Sigmoid colon (tissue), 7 donors: ENCODE measurements around the gene NPPC. TPM values are rescaled to one million over a fixed set of nuclear protein-coding genes. Genes with fewer than 3 reads are reported as not detected.
A peak's percentile ranks its signal among the peaks of the same experiment; 100 is the strongest.
"Not testable (repeated sequence)": the region's sequence is repeated elsewhere in the genome, so short reads cannot be mapped to it uniquely, and the experiment has no call there.

Experiments used
- DNase-seq: peaks from one replicate; pipeline ENCODE4 v3.0.0-alpha.2; 2019
- H3K27ac ChIP-seq, 4 donors: fragments of 200-600 bp; sonication (generic); one replicate each; pipeline ENCODE4 v1.5.1; 2016 to 2019; ENCODE audit warnings: mild to moderate bottlenecking in 1 of 4
- H3K27me3 ChIP-seq, 3 donors: fragments of 200-600 bp; sonication (generic); one replicate each; pipeline ENCODE4 v1.5.1; 2019; ENCODE audit warnings: mild to moderate bottlenecking in 1 of 3
- H3K36me3 ChIP-seq, 4 donors: fragments of 200-600 bp; sonication (generic); one replicate each; pipeline ENCODE4 v1.5.1; 2016 to 2019
- H3K4me1 ChIP-seq, 4 donors: fragments of 200-600 bp; sonication (generic); one replicate each; pipeline ENCODE4 v1.5.1; 2017 to 2019
- H3K4me3 ChIP-seq, 4 donors: fragments of 200-600 bp; sonication (generic); one replicate each; pipeline ENCODE4 v1.5.1; 2017 to 2019; ENCODE audit warnings: mild to moderate bottlenecking in 2 of 4, moderate library complexity in 1 of 4
- H3K9me3 ChIP-seq, 4 donors: fragments of 200-600 bp in 3 of 4; sonication (generic) in 3 of 4; one replicate each; pipeline versions ENCODE4 v1.5.1 to v1.6.1; 2013 to 2019
- EP300 ChIP-seq, 4 donors: sonication (generic); formaldehyde crosslinking; IDR thresholded peaks; one replicate each; pipeline ENCODE4 v1.6.1; 2017; ENCODE audit warnings: antibody characterized with exemption in 4 of 4
- POLR2A ChIP-seq, 2 donors: fragments of 450-650 bp; IDR thresholded peaks; one replicate each; pipeline ENCODE4 v1.6.1; 2016; ENCODE audit warnings: antibody characterized with exemption in 2 of 2, mild to moderate bottlenecking in 2 of 2, moderate library complexity in 2 of 2
- POLR2AphosphoS5 ChIP-seq, 4 donors: sonication (generic); formaldehyde crosslinking; IDR thresholded peaks; one replicate each; pipeline ENCODE4 v1.6.1; 2017; ENCODE audit warnings: antibody characterized with exemption in 4 of 4
- WGBS, 2 donors: extraction: QIAGEN DNeasy Blood & Tissue Kit; methylation state at CpG; one replicate each; pipeline ENCODE4 v1.1.7; 2013; 5-methylcytosine and 5-hydroxymethylcytosine counted together
- intact Hi-C: fragments of 100-400 bp; cut with DNase I; formaldehyde crosslinking; loops from one replicate; pipeline ENCODE4 v1.15.1; 2023
- polyA plus RNA-seq, 3 donors: library from polyadenylated mRNA; stranded (reverse); fragments of 200-250 nt; gene quantifications; one replicate each; pipeline ENCODE4 v1.2.3, GENCODE V29; 2013
- total RNA-seq, 4 donors: library from RNA; depleted of rRNA; stranded (reverse); fragments of >200 nt; gene quantifications; one replicate each; pipeline ENCODE4 v1.1.0, GENCODE V29; 2016
- TF ChIP-seq, protein P1 (sequence below), 4 experiments: fragments of 450-650 bp in 3 of 4; fragments of 200-600 bp in 1 of 4; IDR thresholded peaks; one replicate each; pipeline ENCODE4 v1.5.1; 2016 to 2019; ENCODE audit warnings: antibody characterized with exemption in 4 of 4, mild to moderate bottlenecking in 3 of 4, moderate library complexity in 2 of 4
- donor health status: healthy with polysubstance abuse.
- donor health status: Bipolar disorder and iron deficiency.
- donor health status: healthy.

NPPC gene
- total and polyA plus RNA-seq, 7 donors = 0.60 to 5.6 (median 2.4) TPM; not detected in 3

GRCh38 chr2:231911381-231911780 is 14.8 kb downstream of the NPPC start:
- Histone ChIP-seq H3K27me3 (no peaks in the 10 kb centered on the region), H3K36me3 (no peaks in the 10 kb centered on the region), H3K4me1 (no peaks in the 10 kb centered on the region), H3K27ac (no peak overlapping the region), H3K9me3 (no peaks in the 10 kb centered on the region), H3K4me3 (no peak overlapping the region)
- peak; percentile 22 for DNase-seq
- intact Hi-C loops = no loop called here
- TF ChIP-seq EP300 (IDR thresholded peaks at IDR 0.05) (no peak), POLR2A (IDR thresholded peaks at IDR 0.05) (no peak), POLR2AphosphoS5 (IDR thresholded peaks at IDR 0.05) (no peak)
- TF ChIP-seq, protein P1, sequence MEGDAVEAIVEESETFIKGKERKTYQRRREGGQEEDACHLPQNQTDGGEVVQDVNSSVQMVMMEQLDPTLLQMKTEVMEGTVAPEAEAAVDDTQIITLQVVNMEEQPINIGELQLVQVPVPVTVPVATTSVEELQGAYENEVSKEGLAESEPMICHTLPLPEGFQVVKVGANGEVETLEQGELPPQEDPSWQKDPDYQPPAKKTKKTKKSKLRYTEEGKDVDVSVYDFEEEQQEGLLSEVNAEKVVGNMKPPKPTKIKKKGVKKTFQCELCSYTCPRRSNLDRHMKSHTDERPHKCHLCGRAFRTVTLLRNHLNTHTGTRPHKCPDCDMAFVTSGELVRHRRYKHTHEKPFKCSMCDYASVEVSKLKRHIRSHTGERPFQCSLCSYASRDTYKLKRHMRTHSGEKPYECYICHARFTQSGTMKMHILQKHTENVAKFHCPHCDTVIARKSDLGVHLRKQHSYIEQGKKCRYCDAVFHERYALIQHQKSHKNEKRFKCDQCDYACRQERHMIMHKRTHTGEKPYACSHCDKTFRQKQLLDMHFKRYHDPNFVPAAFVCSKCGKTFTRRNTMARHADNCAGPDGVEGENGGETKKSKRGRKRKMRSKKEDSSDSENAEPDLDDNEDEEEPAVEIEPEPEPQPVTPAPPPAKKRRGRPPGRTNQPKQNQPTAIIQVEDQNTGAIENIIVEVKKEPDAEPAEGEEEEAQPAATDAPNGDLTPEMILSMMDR (IDR thresholded peaks at IDR 0.05) = no peak
- WGBS, 2 donors = 42 to 73% methylated on average over 6 of the region's 6 CpGs

DNA sequence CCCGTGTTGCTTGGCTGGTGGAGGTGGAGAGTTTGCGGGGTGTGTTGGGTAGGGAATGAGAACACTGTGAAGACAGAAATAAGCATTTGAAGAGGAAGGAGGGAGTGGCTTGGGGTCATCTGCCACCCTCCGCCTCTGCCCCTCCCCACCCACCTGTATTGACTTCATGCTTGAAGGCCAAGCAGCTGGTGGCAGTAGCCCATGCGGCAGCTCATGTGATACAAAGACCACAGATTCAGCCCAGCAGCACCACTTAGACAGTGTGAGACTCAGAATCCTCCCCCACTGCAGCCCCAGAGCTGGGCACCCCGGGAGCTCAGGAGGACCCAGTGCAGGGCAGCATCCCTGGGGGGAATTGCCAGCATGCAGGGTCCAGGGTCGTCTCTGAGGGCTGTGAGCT is 15.4 kb downstream of the NPPC start:
- TF ChIP-seq EP300 (IDR thresholded peaks at IDR 0.05) = no peak
- TF ChIP-seq, protein P1 (IDR thresholded peaks at IDR 0.05) = no peak
- TF ChIP-seq POLR2A (IDR thresholded peaks at IDR 0.05) = no peak
- TF ChIP-seq POLR2AphosphoS5 (IDR thresholded peaks at IDR 0.05) = no peak
- no peaks in the 10 kb centered on the region for H3K36me3 ChIP-seq
- intact Hi-C loops = no loop called here
- no peaks in the 10 kb centered on the region for H3K27me3 ChIP-seq
- WGBS, 2 donors = 61 to 68% methylated on average over 6 of the region's 6 CpGs
- no peak overlapping the region for H3K4me3 ChIP-seq
- H3K27ac ChIP-seq = no peak overlapping the region
- no peaks in the 10 kb centered on the region for H3K9me3 ChIP-seq
- DNase-seq = peak; percentile 55
- H3K4me1 ChIP-seq = peaks cover 0 to 2% (median 0%) of the 10 kb centered on the region in 4 donors

DNA sequence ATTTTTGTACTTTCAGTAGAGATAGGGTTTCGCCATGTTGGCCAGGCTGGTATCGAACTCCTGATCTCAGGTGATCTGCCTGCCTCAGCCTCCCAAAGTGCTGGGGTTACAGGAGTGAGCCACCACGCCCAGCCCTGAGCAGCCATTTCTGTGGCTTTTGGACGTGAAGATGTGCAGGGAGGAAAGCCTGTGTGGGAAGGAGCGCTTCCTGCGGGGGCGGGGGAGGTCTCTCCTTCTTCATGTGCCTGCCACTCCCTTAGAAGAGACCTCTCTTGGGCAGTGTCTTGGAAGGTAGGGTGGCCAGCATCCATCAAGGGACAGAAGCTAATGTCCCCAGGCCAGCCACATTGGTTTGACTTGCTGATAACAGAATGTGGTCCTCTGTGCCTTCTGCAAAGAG is 16.0 kb downstream of the NPPC start:
- H3K36me3 ChIP-seq, H3K27me3 ChIP-seq, H3K4me3 ChIP-seq, H3K4me1 ChIP-seq, H3K27ac ChIP-seq, intact Hi-C loops, H3K9me3 ChIP-seq: not testable (repeated sequence)
- peak; percentile 46 for DNase-seq
- 75 to 82% methylated on average over 7 of the region's 7 CpGs for WGBS, 2 donors

GRCh38 chr2:231909631-231910030 is 16.6 kb downstream of the NPPC start:
- H3K9me3 ChIP-seq = no peaks in the 10 kb centered on the region
- 52 to 65% methylated on average over 5 of the region's 5 CpGs for WGBS, 2 donors
- TF ChIP-seq POLR2AphosphoS5 (IDR thresholded peaks at IDR 0.05) = no peak
- no peak for TF ChIP-seq POLR2A (IDR thresholded peaks at IDR 0.05)
- TF ChIP-seq, protein P1 (IDR thresholded peaks at IDR 0.05) = no peak
- no peak for TF ChIP-seq EP300 (IDR thresholded peaks at IDR 0.05)

DNA sequence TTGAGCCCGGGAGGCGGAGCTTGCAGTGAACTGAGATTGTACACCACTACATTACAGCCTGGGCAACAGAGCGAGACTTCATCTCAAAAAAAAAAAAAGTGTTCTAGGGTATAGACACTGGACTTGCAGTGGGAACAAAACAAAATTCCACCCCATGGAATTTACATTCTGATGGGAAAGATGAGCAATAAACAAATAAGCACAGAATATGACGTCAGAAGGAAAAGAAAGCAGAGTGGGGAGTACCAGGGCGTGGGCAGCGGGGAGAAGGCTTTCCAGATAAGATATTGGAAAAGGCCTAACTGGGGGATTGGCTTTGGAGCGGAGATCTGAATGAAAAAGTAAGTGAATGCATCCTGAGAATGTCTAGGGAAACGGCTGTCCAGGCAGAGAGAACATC is 17.6 kb downstream of the NPPC start:
- intact Hi-C loops = loop anchor here (5.0 kb wide), 2 partner anchors 529 to 614 kb away; partner anchors contain the start of gene PRSS56
- no peak overlapping the region for H3K27ac ChIP-seq
- 82 to 90% methylated on average over 8 of the region's 8 CpGs for WGBS, 2 donors
- no peak for DNase-seq
- no peaks in the 10 kb centered on the region for H3K27me3 ChIP-seq
- H3K4me3 ChIP-seq = no peak overlapping the region
- no peaks in the 10 kb centered on the region for H3K36me3 ChIP-seq
- H3K9me3 ChIP-seq = no peaks in the 10 kb centered on the region
- TF ChIP-seq POLR2A (IDR thresholded peaks at IDR 0.05) (no peak), EP300 (IDR thresholded peaks at IDR 0.05) (no peak), POLR2AphosphoS5 (IDR thresholded peaks at IDR 0.05) (no peak)
- TF ChIP-seq, protein P1 (IDR thresholded peaks at IDR 0.05) = no peak
- peaks cover 0 to 2% (median 0%) of the 10 kb centered on the region in 4 donors for H3K4me1 ChIP-seq

More at GRCh38 chr2:231909631-231910030, 16.6 kb downstream of the NPPC start:
- intact Hi-C loops = loop anchor here (5.0 kb wide), 2 partner anchors 528 to 613 kb away; partner anchors contain the start of gene PRSS56
- DNase-seq = no peak
- no peak overlapping the region for H3K27ac ChIP-seq
- H3K36me3 ChIP-seq = no peaks in the 10 kb centered on the region
- H3K27me3 ChIP-seq = no peaks in the 10 kb centered on the region
- H3K4me3 ChIP-seq = no peak overlapping the region
- peaks cover 0 to 2% (median 0%) of the 10 kb centered on the region in 4 donors for H3K4me1 ChIP-seq
